ENCODE results near the gene INPP4A. TPM values are rescaled to one million over a fixed set of nuclear protein-coding genes. Genes with fewer than 3 reads are reported as not detected.
A peak's percentile ranks its signal among the peaks of the same experiment; 100 is the strongest.

INPP4A gene
- total and polyA plus RNA-seq, 7 donors = 1.8 to 49.9 (median 30.4) TPM

DNA sequence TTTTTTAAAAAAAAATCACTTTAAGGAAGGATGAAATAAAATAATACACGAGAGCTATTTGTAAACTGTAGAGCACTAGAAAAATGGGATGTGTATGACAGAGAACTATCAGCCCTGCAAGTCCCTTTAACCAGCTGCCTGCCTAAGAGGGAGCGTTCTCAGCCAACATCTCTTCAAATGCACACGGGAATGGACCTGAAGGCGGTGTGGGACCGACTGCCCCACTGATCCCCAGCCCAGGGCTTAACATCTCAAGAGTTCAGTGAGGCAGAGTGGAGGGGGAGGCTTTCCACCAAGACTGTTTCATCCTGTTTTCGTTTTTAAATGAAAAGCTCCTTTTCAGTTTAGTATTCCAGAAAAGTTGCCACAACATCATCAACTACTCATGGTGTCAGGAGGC is 2.2 kb downstream of the INPP4A start:
- Histone ChIP-seq H3K4me1 (peaks cover 0 to 59% (median 37%) of the 10 kb centered on the region in 4 donors), H3K4me3 (no peak overlapping the region), H3K36me3 (no peaks in the 10 kb centered on the region), H3K27me3 (no peaks in the 10 kb centered on the region), H3K27ac (peak overlapping the region in 2 of 4 donors; percentile 88 to 90), H3K9me3 (no peaks in the 10 kb centered on the region)
- intact Hi-C loops (cut with DNase I) = loop anchor here (10.0 kb wide), 1 partner anchor 158 kb away; the partner anchor contains the start of genes COA5 and UNC50
- TF ChIP-seq POLR2A (IDR thresholded peaks at IDR 0.05) (no peak), POLR2AphosphoS5 (IDR thresholded peaks at IDR 0.05) (no peak), EP300 (IDR thresholded peaks at IDR 0.05) (no peak), CTCF (IDR thresholded peaks at IDR 0.05) (no peak)
- WGBS, 2 donors = 75 to 80% methylated on average over 6 of the region's 6 CpGs
- no peak for DNase-seq

DNA sequence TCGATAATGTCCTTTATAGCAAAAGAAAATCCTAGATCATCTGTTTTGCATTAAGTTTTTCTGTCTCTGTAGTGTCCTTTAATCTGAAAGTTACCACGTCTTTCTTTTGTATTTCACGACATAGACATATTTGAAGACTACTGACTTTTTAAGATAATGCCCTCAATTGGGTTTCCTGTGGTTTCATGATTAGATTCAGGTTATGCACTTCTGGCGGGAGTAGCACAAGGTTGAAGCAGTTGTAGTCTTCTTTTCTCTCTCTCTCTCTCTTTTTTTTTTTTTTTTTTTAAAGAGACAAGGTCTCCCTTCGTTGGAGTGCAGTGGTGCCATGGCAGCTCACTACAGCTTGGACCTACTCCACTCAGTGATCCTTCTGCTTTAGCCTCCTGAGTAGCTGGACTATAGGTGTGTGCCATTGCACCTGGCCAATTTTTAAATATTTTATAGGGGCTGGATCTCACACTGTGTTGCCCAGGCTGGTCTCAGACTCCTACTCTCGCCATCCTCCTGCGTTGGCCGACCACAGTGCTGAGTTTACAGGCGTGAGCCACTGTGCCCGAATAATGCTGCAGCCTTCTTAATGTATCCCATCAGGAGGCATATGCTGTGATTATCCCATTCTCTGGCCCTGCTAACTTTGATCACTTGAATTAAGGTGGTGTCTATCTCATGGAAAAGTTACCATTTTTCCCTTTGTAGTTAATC is 3.9 kb downstream of the INPP4A start:
- Histone ChIP-seq H3K27me3 (no peaks in the 10 kb centered on the region), H3K9me3 (no peaks in the 10 kb centered on the region), H3K27ac (no peak overlapping the region), H3K4me3 (no peak overlapping the region), H3K36me3 (no peaks in the 10 kb centered on the region), H3K4me1 (peaks cover 0 to 76% (median 54%) of the 10 kb centered on the region in 4 donors)
- TF ChIP-seq CTCF (IDR thresholded peaks at IDR 0.05) (no peak), POLR2AphosphoS5 (IDR thresholded peaks at IDR 0.05) (no peak), POLR2A (IDR thresholded peaks at IDR 0.05) (no peak), EP300 (IDR thresholded peaks at IDR 0.05) (no peak)
- no peak for DNase-seq
- intact Hi-C loops (cut with DNase I) = loop anchor here (10.0 kb wide), 1 partner anchor 156 kb away; the partner anchor contains the start of genes COA5 and UNC50
- WGBS, 2 donors = 67 to 88% methylated on average over 10 of the region's 10 CpGs

- Histone ChIP-seq H3K27ac (no peak overlapping the region), H3K9me3 (no peaks in the 10 kb centered on the region), H3K27me3 (no peaks in the 10 kb centered on the region), H3K4me3 (no peak overlapping the region), H3K36me3 (no peaks in the 10 kb centered on the region), H3K4me1 (peaks cover 0 to 85% (median 70%) of the 10 kb centered on the region in 4 donors)
- WGBS, 2 donors = 91 to 95% methylated on average over 7 of the region's 7 CpGs
- TF ChIP-seq EP300 (IDR thresholded peaks at IDR 0.05) (no peak), POLR2A (IDR thresholded peaks at IDR 0.05) (no peak), CTCF (IDR thresholded peaks at IDR 0.05) (no peak), POLR2AphosphoS5 (IDR thresholded peaks at IDR 0.05) (no peak)
- intact Hi-C loops (cut with DNase I) = no loop called here
- DNase-seq = no peak
Measured at GRCh38 chr2:98452396-98453027, 7.9 kb downstream of the INPP4A start.

DNA sequence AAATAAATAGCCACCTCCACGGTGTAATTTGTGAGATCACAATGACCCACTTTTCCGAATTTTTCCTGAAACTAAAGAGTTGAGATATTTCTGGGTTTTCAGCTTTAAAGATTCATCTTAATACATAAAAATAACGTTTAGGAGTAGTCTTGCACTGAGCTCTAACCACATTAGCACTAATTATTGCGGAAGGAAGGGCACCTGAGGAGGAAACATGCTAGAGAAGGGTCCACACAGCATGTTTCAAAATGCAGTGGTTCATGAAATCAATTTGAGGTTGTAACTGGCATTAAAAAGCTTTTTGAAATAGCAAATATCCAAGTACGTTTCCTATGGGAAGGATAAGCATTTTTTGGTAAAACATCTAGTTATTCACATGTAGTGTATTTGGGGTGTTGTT is 8.4 kb downstream of the INPP4A start:
- WGBS, 2 donors = 69 to 86% methylated on average over 5 of the region's 5 CpGs
- H3K27me3 ChIP-seq = no peaks in the 10 kb centered on the region
- no peaks in the 10 kb centered on the region for H3K36me3 ChIP-seq
- peaks cover 0 to 89% (median 75%) of the 10 kb centered on the region in 4 donors for H3K4me1 ChIP-seq
- no peak overlapping the region for H3K4me3 ChIP-seq
- H3K27ac ChIP-seq = peak overlapping the region in 3 of 4 donors; percentile 71 to 76 (median 73)
- intact Hi-C loops (cut with DNase I) = no loop called here
- no peak for DNase-seq
- TF ChIP-seq EP300 (IDR thresholded peaks at IDR 0.05) (no peak), POLR2A (IDR thresholded peaks at IDR 0.05) (no peak), POLR2AphosphoS5 (IDR thresholded peaks at IDR 0.05) (no peak), CTCF (IDR thresholded peaks at IDR 0.05) (no peak)
- no peaks in the 10 kb centered on the region for H3K9me3 ChIP-seq

Measured in sigmoid colon (tissue), 7 donors.